ENCODE measurements around the gene ZSCAN32. TPM values are rescaled to one million over a fixed set of nuclear protein-coding genes. Genes with fewer than 3 reads are reported as not detected.

ZSCAN32 gene
- total RNA-seq, 1 donor: 14.8 TPM

- Histone ChIP-seq H3K27ac (ENCODE audit: low read depth, low read length) (no peak overlapping the region), H2AFZ (ENCODE audit: low read length) (no peak overlapping the region), H3K27me3 (ENCODE audit: insufficient read depth, low read length) (no peaks in the 10 kb centered on the region), H3K79me2 (ENCODE audit: insufficient read depth, low read length) (peaks cover 19% of the 10 kb centered on the region), H3K9me3 (ENCODE audit: low read depth, low read length) (peaks cover 24% of the 10 kb centered on the region), H4K20me1 (ENCODE audit: insufficient read depth, low read length) (peaks cover 8% of the 10 kb centered on the region), H3K4me2 (ENCODE audit: insufficient read depth, low read length) (no peak overlapping the region), H3K4me3 (ENCODE audit: insufficient read depth, low read length) (no peak overlapping the region), H3K4me1 (ENCODE audit: insufficient read depth, low read length) (no peaks in the 10 kb centered on the region), H3K36me3 (ENCODE audit: insufficient read depth, low read length) (peaks cover 57% of the 10 kb centered on the region)
- no peak for TF ChIP-seq CTCF (IDR thresholded peaks at IDR 0.05; ENCODE audit: extremely low read depth, low read depth, low read length)
- no peak for DNase-seq (ENCODE audit: insufficient read length, low spot score, missing footprints)
These were observed 12.5 kb downstream of the ZSCAN32 start for GRCh38 chr16:3388325-3388724.

GRCh38 chr16:3383045-3383448, 17.8 kb downstream of the ZSCAN32 start:
- no peaks in the 10 kb centered on the region for H3K4me1 ChIP-seq (ENCODE audit: insufficient read depth, low read length)
- H3K4me2 ChIP-seq (ENCODE audit: insufficient read depth, low read length): no peak overlapping the region
- H3K4me3 ChIP-seq (ENCODE audit: insufficient read depth, low read length): no peak overlapping the region
- H3K27me3 ChIP-seq (ENCODE audit: insufficient read depth, low read length): no peaks in the 10 kb centered on the region
- peaks cover 10% of the 10 kb centered on the region for H3K79me2 ChIP-seq (ENCODE audit: insufficient read depth, low read length)
- H2AFZ ChIP-seq (ENCODE audit: low read length): no peak overlapping the region
- TF ChIP-seq CTCF (IDR thresholded peaks at IDR 0.05; ENCODE audit: extremely low read depth, low read depth, low read length): no peak
- peaks cover 45% of the 10 kb centered on the region for H3K9me3 ChIP-seq (ENCODE audit: low read depth, low read length)
- peaks cover 43% of the 10 kb centered on the region for H3K36me3 ChIP-seq (ENCODE audit: insufficient read depth, low read length)
- H3K27ac ChIP-seq (ENCODE audit: low read depth, low read length): no peak overlapping the region
- H4K20me1 ChIP-seq (ENCODE audit: insufficient read depth, low read length): peaks cover 3% of the 10 kb centered on the region
- no peak for DNase-seq (ENCODE audit: insufficient read length, low spot score, missing footprints)

- no peak overlapping the region for H2AFZ ChIP-seq (ENCODE audit: low read length)
- no peaks in the 10 kb centered on the region for H3K27me3 ChIP-seq (ENCODE audit: insufficient read depth, low read length)
- peaks cover 21% of the 10 kb centered on the region for H3K9me3 ChIP-seq (ENCODE audit: low read depth, low read length)
- no peak for TF ChIP-seq CTCF (IDR thresholded peaks at IDR 0.05; ENCODE audit: extremely low read depth, low read depth, low read length)
- H3K4me1 ChIP-seq (ENCODE audit: insufficient read depth, low read length): no peaks in the 10 kb centered on the region
- no peak for DNase-seq (ENCODE audit: insufficient read length, low spot score, missing footprints)
- H3K4me3 ChIP-seq (ENCODE audit: insufficient read depth, low read length): no peak overlapping the region
- H4K20me1 ChIP-seq (ENCODE audit: insufficient read depth, low read length): no peaks in the 10 kb centered on the region
- peaks cover 2% of the 10 kb centered on the region for H3K79me2 ChIP-seq (ENCODE audit: insufficient read depth, low read length)
- H3K36me3 ChIP-seq (ENCODE audit: insufficient read depth, low read length): peaks cover 10% of the 10 kb centered on the region
- no peak overlapping the region for H3K4me2 ChIP-seq (ENCODE audit: insufficient read depth, low read length)
- no peak overlapping the region for H3K27ac ChIP-seq (ENCODE audit: low read depth, low read length)
These were observed 22.9 kb downstream of the ZSCAN32 start for GRCh38 chr16:3377917-3378316.

- Histone ChIP-seq H3K36me3 (ENCODE audit: insufficient read depth, low read length) (no peaks in the 10 kb centered on the region), H3K4me1 (ENCODE audit: insufficient read depth, low read length) (no peaks in the 10 kb centered on the region), H2AFZ (ENCODE audit: low read length) (no peak overlapping the region), H3K79me2 (ENCODE audit: insufficient read depth, low read length) (peaks cover 2% of the 10 kb centered on the region), H3K4me2 (ENCODE audit: insufficient read depth, low read length) (no peak overlapping the region), H3K27me3 (ENCODE audit: insufficient read depth, low read length) (no peaks in the 10 kb centered on the region), H3K4me3 (ENCODE audit: insufficient read depth, low read length) (no peak overlapping the region), H3K27ac (ENCODE audit: low read depth, low read length) (no peak overlapping the region), H4K20me1 (ENCODE audit: insufficient read depth, low read length) (no peaks in the 10 kb centered on the region), H3K9me3 (ENCODE audit: low read depth, low read length) (peaks cover 8% of the 10 kb centered on the region)
- no peak for TF ChIP-seq CTCF (IDR thresholded peaks at IDR 0.05; ENCODE audit: extremely low read depth, low read depth, low read length)
- no peak for DNase-seq (ENCODE audit: insufficient read length, low spot score, missing footprints)
These were observed 25.1 kb downstream of the ZSCAN32 start for GRCh38 chr16:3375680-3376079.
